ENCODE measurements around the gene TRIM52. TPM values are rescaled to one million over a fixed set of nuclear protein-coding genes. Genes with fewer than 3 reads are reported as not detected.
A peak's percentile ranks its signal among the peaks of the same experiment; 100 is the strongest.
"Not testable (repeated sequence)": the region's sequence is repeated elsewhere in the genome, so short reads cannot be mapped to it uniquely, and the experiment has no call there.

Gene TRIM52
- total RNA-seq, result 10 to 100 TPM; 13.0 to 18.8 (median 17.2) TPM
- 10 to 100 TPM; 13.5 to 15.3 TPM for polyA plus RNA-seq
- long read RNA-seq, donor 1, full-length matches to known transcripts, result 45 of 45 reads
- long read RNA-seq, donor 1, partial matches to known transcripts, result 0 of 45 reads
- long read RNA-seq, donor 1, other reads (novel, unspliced or antisense), result 0 of 45 reads
- long read RNA-seq, donor 2, full-length matches to known transcripts, result 24 of 24 reads
- long read RNA-seq, donor 2, partial matches to known transcripts, result 0 of 24 reads
- long read RNA-seq, donor 2, other reads (novel, unspliced or antisense), result 0 of 24 reads
- long read RNA-seq, donor 3, full-length matches to known transcripts, result 16 of 18 reads
- long read RNA-seq, donor 3, partial matches to known transcripts, result 0 of 18 reads
- long read RNA-seq, donor 3, other reads (novel, unspliced or antisense), result 2 of 18 reads

DNA sequence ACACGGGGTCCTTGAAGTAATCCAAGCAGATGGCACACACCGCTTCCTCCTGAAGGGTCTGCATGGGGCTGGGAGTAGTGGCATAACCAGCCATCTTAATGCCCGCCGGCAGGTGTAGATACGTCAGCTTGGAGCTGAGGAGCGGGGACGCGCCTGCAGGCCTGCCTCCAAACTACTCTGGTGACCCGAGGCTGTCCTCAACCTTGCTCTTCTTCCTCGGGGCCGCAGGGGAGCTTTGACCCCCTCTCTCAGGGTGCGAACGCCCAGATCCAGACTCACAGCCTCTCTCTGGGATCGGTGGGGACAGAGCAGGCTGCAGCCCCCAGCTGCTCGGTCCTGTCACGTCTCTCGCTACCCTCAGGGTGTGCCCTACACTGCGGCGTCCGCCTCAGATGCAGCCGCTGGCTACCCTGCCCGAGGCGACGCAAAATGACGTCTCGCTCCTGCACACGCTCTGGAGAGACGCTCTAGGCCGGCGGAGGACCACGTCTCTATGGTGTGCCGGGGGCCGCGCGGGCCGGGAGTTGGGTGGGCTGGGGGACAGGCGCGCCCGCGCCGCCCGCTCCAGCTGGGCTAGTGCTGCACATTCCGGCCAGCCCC lies at the start of gene TRIM52:
Gene TRIM52 (minus strand): TSS at position 424 of the 600 bp plus-strand sequence. CDS start 330 bp downstream, at position 94.
- peak within 1 kb of the TSS; percentile 94 to 97 for H3K27ac ChIP-seq
- peaks cover 16% of the 10 kb centered on the region for H3K4me1 ChIP-seq (ENCODE audit: insufficient read depth)
- H3K9me3 ChIP-seq, result no peaks in the 10 kb centered on the region
- 0 to 1% (median 1%) methylated on average over 25 to 43 of the region's 43 CpGs for WGBS, 3 donors
- intact Hi-C loops (cut with DNase I), result loop anchor here in 1 of 4 donors (5.0 kb wide), 1 partner anchor 74 kb away; no protein-coding TSS in a partner anchor
- peak; percentile 85 to 92 (median 88) for DNase-seq
- H3K36me3 ChIP-seq, result no peaks in the 10 kb centered on the region
- no peaks in the 10 kb centered on the region for H3K27me3 ChIP-seq
- no peak for TF ChIP-seq EP300 (IDR thresholded peaks at IDR 0.05)
- peak; percentile 86 for TF ChIP-seq POLR2A (IDR thresholded peaks at IDR 0.05)
- TF ChIP-seq CTCF (IDR thresholded peaks at IDR 0.05), result peak in 1 of 3 donors; percentile 12
- H3K4me3 ChIP-seq, result peak within 1 kb of the TSS; percentile 88

GRCh38 chr5:181287331-181287730 lies 26.4 kb upstream of the TRIM52 start:
- intact Hi-C loops (cut with DNase I); H3K4me3 ChIP-seq; H3K27ac ChIP-seq; H3K4me1 ChIP-seq (ENCODE audit: insufficient read depth); DNase-seq; H3K9me3 ChIP-seq; H3K27me3 ChIP-seq; H3K36me3 ChIP-seq: not testable (repeated sequence)
- WGBS, 3 donors, result 77 to 83% (median 82%) methylated on average over 1 of the region's 1 CpG

DNA sequence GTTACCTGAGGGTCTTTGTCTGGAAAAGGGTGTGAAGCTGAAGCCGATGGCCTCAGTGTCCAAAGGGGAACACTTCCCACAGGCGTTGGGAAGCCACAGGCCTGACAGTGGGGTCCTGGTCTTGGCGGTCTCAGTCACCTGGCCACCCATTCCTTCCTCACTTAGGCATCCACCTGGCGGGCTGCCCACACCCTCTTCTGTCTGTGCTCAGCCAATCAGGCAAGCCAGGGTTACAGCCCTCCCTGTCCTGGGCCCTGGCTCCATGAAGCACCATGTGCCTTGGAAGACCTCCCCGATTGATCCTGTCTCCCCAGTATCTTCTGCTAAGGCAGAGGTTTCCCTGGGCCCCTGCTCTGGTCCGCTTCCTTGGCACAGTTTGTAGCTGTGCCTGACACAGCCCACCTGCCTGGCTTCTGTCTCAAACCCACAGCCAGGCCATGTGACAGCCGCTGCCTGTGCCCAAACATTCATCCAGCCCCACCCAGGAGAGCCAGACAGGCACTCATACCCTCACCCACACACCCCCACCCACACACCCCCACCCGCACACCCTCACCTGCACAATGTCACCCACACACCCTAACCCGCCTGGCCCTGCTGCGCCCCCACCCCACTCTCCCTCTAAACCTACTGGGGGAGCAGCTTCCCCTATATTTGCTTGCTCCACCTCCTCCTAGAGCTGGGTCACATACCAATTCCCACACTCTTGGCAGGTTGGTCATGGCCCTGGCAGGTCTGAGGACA lies 25.2 kb upstream of the TRIM52 start:
- H3K9me3 ChIP-seq; H3K4me1 ChIP-seq (ENCODE audit: insufficient read depth); H3K27ac ChIP-seq; DNase-seq; H3K36me3 ChIP-seq; H3K27me3 ChIP-seq; intact Hi-C loops (cut with DNase I); H3K4me3 ChIP-seq: not testable (repeated sequence)
- 91 to 95% (median 94%) methylated on average over 10 of the region's 10 CpGs for WGBS, 3 donors

GRCh38 chr5:181283841-181284755 lies 23.2 kb upstream of the TRIM52 start:
- DNase-seq; H3K4me3 ChIP-seq; H3K36me3 ChIP-seq; H3K9me3 ChIP-seq; H3K27ac ChIP-seq; intact Hi-C loops (cut with DNase I); H3K4me1 ChIP-seq (ENCODE audit: insufficient read depth); H3K27me3 ChIP-seq: not testable (repeated sequence)
- WGBS, 3 donors, result 59 to 73% (median 60%) methylated on average over 5 to 6 of the region's 6 CpGs

- WGBS, 3 donors, result 82 to 90% (median 88%) methylated on average over 13 of the region's 13 CpGs
Observed at GRCh38 chr5:181283347-181283746, 22.4 kb upstream of the TRIM52 start.

More at GRCh38 chr5:181283347-181283746, 22.4 kb upstream of the TRIM52 start:
- no peaks in the 10 kb centered on the region for H3K4me1 ChIP-seq (ENCODE audit: insufficient read depth)
- H3K4me3 ChIP-seq, result no peak overlapping the region
- no peaks in the 10 kb centered on the region for H3K27me3 ChIP-seq
- H3K27ac ChIP-seq, result no peak overlapping the region
- intact Hi-C loops (cut with DNase I), result no loop called here
- no peak for DNase-seq
- H3K36me3 ChIP-seq, result no peaks in the 10 kb centered on the region
- H3K9me3 ChIP-seq, result no peaks in the 10 kb centered on the region
- TF ChIP-seq POLR2A (IDR thresholded peaks at IDR 0.05), result no peak
- no peak for TF ChIP-seq CTCF (IDR thresholded peaks at IDR 0.05)
- TF ChIP-seq EP300 (IDR thresholded peaks at IDR 0.05), result no peak

Data from ovary (tissue), 10 donors.